Occipital lobe (tissue), 2 donors: Measurements from ENCODE around the gene MYOD1. TPM values are rescaled to one million over a fixed set of nuclear protein-coding genes. Genes with fewer than 3 reads are reported as not detected.

Experiments
- DNase-seq: peaks from one replicate; lab custom pipeline; 2025; lab: John Stamatoyannopoulos, UW
- total RNA-seq: library from RNA; depleted of rRNA; stranded (reverse); fragments of >200 nt; gene quantifications from one replicate; pipeline ENCODE4 v1.2.3, GENCODE V29; 2014

MYOD1 gene
- not detected for total RNA-seq

DNA sequence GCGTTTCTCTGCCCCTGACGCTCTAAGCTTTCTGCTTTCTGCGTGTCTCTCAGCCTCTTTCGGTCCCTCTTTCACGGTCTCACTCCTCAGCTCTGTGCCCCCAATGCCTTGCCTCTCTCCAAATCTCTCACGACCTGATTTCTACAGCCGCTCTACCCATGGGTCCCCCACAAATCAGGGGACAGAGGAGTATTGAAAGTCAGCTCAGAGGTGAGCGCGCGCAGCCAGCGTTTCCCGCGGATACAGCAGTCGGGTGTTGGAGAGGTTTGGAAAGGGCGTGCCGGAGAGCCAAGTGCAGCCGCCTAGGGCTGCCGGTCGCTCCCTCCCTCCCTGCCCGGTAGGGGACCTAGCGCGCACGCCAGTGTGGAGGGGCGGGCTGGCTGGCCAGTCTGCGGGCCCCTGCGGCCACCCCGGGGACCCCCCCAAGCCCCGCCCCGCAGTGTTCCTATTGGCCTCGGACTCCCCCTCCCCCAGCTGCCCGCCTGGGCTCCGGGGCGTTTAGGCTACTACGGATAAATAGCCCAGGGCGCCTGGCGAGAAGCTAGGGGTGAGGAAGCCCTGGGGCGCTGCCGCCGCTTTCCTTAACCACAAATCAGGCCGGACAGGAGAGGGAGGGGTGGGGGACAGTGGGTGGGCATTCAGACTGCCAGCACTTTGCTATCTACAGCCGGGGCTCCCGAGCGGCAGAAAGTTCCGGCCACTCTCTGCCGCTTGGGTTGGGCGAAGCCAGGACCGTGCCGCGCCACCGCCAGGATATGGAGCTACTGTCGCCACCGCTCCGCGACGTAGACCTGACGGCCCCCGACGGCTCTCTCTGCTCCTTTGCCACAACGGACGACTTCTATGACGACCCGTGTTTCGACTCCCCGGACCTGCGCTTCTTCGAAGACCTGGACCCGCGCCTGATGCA, at the start of gene MYOD1:
MYOD1 (plus strand) TSS at position 544 of the 910 bp plus-strand sequence; CDS start at position 756, 212 bp downstream.
- DNase-seq = no peak

DNA sequence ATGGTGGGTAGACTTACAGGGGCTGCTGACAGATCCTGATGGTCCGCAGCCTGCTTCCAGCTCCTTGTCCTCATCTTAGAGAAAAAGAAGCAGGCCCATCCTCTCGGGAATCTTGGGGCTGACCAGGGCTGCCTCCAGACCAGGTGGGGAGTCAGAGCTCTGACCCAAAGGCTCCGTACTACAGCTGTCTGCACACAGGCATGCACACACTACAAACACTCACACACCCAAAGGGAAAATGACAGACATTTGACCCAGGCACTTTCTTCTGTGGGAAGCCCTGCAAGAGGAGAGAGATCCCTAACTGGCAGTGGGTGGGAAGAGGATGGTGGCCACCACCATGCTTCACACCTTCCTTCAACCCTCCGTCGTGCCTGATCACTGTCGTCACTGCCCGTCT, 46.9 kb upstream of the MYOD1 start:
- no peak for DNase-seq

DNA sequence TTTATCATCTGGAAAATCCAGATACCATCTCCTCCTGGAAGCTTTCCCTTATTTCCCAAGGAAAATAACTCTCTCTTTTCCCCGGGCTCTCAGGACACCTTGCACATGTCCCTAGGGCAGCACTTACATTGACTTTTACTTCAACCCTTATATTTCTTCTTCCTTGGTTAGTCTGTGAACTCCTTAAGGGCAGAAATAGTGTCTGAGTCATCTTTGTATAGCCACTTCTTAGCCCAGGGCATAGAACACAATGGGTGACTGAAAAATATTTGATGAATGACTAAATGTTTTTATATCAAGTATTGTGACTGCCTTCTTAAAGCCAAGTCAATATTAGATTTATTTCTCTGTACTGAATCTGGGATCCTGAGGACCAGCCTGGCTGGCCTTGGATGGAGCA, 45.4 kb upstream of the MYOD1 start:
- no peak for DNase-seq

DNA sequence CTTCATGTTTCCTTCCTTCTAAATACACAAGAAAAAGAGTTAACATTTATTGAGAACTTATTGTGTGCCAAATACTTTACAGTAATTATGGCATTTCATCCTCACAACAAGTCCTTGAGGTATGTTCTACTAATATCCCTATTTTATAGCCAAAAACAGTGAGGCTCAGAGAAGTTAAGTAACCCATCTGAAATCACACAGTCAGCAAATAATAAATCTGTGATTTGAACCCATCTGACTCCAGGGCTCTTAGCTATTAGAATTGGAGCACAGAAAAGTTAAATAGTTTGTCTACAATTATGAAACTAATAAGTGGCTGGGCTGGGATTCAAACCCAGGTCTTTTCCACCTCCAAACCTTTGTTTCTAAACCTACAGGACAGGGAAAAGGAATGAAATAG, 36.5 kb upstream of the MYOD1 start:
- no peak for DNase-seq

DNA sequence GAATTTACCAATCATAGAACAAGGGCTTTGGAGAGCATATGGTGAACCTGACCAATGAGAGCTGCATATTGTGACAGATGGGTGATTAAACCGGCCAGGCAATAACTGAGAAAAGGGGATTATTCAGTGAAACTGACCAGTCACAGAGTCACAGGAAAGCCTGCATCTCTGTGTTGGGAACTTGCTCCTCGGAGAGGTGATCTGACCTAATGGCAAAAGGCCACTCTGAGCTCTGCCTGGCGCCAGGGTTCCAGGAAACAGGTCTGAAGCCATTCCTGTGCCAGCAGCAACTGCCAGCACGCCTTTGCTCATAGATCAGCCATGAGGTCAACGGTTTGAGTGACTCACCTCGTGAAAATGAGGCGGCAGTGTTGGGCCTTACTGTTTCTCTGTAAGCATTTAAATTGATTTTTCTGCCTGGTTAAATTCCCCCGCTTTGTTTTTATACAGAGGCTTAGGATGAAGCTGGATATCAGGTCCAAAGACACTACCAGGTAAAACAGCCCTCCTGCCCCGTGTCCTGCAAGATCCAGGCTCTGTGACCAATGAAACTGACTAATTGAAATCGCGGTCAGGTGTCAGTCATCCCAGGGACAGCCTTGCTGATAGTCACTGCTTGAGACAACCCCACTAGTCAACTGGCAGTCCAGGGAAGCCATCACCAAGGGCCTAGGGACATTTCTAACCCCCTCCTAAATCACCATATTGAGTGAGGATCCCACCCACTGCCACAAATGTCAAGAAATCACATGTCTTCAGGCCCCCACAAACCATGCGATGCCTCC, 35.8 kb upstream of the MYOD1 start:
- no peak for DNase-seq

DNA sequence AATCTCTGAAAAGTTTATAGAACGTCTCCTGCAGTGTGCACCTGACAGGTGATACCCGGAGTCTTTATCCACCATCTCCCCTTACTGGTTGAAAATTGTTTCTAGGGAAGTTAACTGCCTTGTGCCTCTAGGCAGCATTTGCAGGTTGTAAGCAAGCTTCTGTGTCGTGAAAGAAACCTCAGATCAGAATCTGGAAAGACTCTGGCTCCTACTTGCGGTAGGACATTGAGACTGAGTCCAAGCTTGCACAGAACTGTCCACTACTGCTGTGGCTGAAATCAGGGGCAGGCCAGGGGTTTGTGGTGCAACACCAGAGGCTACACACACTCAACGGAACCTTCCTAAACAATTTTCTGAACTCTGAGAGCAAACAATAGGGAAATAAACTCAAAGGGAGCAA, 34.8 kb upstream of the MYOD1 start:
- DNase-seq = no peak

DNA sequence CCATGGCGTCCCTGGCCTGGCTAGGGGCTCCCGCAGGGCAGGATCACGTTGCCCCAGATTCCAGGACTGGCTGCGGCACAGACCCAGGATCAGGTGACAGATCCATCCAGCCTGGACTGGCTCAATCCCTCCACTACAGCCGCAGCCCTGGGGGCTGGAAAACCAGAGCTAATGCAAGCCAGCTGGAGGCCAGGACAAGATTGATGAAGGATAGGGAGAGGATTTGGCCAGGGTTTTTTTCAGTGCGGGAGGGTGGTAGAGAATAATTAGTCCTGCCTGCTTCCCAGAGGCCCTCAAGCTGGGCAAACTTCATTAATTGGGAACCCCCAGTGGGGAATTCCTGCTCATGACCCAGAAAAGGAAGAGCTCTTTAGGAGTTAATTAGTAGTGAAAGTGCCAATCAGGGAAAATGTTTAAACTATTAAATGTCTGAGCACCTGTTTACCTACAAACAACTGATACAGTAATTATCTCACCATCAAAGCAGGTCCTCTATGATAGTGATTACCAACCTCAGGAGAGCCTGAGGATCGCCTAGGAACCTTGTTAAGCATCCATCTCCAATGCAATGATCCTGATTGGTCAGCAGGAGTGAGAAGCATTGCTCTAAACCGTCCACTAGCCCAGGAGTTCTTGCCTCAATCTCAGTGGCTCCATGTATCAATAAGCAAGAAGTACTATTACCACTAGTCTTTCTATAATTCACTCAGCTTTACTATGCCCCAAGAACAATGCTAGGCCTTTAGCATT, 33.0 kb upstream of the MYOD1 start:
- no peak for DNase-seq

DNA sequence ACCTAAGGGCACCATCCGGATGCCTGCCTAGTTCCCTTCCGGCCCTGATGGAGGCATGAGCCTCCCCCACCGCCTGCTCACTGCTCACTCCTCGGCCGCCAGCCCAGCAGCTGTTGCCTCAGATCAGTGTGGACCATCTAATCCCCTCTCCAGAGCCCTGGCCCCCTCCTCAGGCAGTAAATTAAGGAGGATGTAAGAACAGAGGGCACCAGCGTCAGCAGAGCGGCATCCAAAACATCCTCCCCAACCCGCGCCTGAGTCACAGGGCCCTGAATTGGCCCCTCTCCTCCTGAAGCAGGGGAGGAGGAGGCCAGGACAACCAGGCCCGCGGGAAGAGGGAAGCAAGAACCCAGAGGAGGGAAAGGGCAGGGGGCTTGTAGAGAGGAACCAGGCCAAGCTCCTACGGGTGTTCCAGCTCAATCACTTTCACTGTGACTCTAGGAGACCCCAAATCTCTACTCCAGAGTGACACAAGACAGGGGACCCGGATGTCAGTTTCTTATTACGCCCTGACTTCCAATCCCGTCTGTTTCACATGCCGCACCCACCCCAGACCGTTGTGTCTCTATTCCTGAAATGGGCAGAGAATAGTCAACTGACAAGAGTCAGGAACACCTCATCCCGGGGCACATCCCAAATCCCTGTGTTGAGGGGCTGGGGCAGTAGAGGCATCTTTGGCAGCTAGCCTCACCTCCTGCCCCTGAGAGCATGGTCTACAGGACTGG, 31.3 kb upstream of the MYOD1 start:
- no peak for DNase-seq

DNA sequence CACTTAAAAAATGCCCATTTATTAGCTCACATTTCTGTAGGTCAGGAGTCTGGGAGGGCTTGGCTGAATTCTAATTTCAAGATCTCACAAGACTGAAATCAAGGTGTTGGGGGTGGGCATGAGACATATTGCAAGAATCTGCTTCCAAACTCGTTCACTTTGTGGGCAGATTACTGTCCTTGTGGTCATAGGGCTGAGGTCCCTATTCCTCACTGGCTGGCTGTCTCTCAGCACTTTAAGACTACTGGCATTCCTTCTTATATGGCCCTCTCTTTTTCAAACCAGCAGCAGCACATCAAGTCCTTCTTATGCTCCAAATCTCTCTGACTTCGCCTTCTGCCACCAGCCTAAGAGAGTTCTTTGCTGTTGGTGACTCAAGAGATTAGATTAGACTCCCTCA, 27.8 kb upstream of the MYOD1 start:
- no peak for DNase-seq

DNA sequence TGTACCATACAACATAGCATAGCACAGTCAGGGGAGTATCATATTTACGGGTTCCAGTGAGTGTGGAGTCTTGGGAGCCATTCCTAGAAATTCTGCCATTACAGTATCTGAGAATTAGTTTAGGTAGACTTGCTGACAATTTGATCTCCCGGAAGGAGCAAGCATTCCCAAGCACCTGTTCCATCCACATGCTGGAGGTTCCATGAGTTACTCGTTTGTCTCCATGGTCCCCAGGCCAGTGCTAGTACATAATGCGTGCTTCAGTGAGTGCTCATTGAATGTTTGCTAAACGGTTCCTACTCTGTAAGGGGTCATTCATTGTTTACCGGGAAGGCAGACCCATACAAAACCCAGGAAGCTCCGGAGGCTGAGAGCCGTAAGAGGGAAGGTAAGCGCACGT, 27.4 kb upstream of the MYOD1 start:
- DNase-seq = no peak

DNA sequence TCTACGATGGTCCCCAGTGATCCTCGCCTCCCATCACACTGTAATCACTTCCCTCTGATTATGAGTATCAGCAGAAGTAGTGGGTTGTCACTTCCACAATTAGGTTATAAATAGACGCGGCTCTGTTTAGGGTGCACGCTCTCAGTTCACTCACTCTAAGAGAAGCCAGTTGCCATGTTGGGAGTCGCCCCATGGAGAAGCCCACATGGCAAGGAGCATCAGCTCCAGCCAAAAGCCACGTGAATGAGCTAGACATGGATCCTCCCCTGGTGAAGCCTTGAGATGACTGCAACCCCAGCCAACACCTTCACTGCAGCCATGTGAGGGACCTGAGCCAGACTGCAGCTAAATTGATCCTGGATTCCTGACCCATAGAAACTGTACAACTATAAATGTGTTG, 26.4 kb upstream of the MYOD1 start:
- DNase-seq = no peak

DNA sequence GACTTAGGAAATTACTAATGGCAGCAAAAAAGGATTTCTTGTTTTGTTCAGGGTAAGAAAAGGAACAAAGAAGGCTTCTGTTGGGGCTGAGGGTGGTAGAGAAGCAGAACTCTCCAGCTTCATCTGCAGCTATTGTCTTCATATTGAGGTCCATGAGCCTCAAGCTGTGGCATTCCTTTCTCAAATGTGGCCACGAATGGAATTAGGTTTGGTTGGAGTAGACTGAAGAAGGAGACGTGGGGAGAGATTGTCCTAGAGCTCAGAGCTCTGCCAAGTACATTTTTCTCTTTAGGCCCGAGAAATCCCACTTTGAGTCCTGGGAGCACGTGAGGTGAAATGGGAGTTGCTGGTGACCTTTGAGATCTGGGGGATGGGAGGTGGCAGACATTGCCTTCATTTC, 25.8 kb upstream of the MYOD1 start:
- DNase-seq = no peak

DNA sequence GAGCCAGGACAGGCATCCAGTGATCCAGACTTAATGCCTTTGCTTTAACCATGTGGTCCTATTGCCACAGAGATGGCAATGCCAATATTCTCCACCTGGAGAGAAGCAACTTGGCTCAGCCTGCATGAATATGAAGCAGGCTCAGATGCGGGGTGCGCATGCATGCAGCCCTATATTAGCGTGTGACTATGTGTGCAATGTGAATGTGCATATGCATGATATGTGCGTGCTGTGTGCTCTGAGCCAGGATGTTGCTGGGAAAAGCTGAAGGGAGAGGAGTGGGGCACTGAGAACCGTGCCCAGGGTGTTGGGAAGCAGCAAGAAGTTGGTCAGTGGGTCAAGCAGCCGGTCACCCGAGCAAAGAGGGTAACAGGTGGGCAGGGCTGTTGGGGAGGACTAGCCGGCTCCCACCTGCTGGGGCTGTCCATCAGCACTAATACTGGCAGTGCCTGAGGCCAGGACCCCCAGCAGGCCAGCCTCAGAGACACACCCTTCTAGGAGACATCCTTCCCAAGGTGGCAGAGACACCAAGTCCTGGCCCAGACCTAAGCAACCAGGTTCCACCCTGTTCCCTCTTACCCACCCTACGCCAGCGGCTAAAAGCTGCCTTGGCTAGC, 24.8 kb upstream of the MYOD1 start:
- no peak for DNase-seq

DNA sequence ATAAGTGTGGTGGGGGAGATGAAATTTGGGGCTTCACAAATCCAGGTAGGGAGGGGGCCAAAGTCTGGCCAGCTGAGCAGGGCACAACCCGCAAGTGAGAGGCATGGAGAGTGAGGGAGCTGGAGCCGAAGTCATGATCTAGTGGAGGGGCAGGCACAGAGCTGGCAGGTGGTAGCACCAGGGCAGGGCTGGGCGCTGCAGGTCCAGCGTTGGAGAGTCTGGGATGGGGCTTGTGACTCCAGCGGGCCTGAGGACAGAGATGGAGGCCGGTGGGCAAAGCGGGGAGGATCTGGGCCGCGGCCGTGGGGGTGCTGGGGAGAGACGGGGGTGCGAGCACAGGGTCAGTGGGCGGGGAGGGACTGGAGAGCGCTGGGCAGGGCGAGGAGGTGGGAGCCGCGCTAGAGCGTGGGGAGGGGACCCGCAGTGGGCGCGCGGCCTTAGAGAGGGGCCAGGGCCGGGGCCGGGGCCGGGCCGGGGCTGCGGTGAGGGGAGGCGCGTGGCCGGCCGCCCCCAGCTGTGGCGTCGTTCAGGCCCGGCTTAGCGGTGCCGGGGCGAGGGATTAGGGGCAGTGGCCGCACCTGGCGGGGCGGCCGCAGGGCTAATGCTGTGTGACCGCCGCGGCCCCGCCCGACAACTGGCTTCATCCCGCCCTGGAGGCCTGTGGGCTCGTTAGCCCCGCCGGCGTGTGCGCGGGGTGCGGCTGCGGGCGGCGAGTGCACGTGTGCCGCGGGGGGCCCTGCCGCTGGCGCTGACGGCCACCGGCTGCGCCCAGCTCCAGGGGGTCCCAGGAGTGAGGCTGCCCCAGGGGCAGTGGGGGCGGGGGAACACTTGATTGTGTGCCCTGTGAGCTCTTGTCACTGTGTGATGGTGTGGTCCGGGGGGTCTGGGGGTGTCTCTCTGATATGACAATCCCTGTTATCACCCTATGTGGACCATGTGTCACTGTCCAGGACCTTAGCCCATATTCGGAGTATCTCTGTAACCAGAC, 23.6 kb upstream of the MYOD1 start:
- DNase-seq = no peak

DNA sequence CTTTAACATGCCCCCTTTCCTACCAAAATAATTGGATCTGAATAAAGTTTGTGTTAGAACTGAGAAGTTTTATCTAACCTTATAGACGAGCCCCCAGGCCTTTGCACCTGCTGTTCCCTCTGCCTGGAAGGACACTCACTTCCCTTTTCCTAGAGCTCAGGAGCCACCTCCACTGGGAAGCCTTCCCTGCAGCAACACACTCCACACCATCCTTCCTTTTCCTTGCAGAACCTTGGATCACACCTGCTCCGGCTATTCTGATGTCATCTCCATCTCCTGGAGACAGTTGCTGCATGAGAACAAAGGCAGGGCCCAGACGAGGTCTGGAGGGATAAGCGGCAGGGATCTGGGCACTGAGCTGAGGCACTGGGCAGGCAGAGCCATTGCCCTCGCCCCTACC, 22.6 kb upstream of the MYOD1 start:
- no peak for DNase-seq

DNA sequence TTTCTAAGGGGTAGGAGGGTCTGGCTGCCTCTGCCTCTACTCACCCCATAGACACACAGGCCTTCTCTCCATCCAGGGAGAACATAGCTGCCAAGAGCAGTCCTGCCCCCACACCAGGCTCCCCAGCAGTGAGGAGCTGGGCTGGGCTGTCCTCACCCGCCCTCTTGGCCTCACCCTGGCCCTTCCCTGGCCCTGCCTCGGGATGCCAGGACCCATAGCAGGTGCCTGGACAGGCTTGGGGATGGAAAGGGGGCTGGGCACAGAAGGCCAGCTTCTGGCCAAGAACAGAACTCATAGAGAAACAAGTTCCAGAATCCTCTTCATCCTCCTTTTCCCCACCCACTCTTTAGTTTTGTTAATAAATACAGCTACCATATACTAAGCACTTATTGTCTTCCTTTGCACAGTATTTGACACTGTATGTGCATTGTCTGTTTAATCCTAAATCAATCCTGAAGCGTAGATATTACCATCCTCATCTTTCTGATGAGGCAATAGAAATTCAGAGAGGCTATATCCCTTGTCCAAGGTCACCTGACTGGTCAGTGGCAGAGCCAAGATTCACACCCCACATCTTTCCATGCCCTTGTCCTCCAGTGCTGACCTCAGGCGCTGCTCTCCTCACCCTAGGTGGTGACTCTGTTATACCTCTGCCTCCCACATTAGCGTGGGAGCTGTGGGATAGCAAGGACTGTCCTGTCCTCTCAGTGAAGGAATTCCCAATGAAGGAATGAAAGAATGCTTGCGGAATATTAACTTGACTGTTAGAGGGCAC, 22.0 kb upstream of the MYOD1 start:
- no peak for DNase-seq

DNA sequence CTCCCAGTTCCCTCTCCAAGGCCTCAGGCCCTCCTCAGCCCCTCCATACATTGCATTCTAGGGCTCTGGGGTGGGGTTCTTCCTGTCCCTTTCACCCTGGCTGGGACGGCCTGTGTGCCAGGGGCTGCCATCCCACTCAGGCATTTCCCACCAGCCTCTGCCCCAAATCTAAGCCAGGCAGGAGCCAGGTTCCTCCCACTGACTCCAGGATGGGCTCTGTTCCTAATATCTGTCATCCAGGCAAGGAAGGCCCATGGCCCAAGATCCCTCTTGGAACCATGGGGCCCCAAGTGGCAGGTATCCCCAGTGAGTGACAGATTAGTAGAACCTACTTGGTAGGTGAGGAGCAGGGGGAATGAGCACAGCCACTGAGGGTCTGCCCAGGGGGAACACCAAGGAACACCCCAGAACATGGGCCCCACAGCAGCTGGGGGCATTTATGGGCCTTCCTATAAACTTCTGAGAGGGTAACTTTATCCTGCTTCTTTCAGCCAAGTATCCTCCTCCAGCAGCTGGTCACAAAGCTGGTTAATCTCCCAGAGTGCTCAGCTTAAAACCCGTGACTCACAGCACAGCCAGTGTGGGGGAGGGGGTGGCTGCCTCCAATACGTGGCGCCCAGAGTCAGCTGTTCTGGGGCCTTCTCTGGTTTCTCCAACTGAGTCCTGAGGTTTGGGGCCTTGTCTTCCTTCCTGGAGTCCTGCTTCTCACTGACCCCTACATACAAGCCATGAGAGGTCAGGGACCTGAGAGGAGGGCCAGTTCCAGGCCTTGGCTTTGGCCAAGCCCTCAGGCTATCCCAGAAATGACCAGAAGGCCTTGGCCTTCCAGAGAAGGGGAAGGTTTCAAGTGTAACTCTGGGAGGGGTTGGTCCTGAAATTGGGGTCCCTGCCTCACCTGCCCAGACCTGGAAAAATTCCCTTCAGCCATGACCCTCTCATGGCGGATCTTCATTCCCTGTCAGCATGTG, 19.9 kb upstream of the MYOD1 start:
- DNase-seq = no peak

DNA sequence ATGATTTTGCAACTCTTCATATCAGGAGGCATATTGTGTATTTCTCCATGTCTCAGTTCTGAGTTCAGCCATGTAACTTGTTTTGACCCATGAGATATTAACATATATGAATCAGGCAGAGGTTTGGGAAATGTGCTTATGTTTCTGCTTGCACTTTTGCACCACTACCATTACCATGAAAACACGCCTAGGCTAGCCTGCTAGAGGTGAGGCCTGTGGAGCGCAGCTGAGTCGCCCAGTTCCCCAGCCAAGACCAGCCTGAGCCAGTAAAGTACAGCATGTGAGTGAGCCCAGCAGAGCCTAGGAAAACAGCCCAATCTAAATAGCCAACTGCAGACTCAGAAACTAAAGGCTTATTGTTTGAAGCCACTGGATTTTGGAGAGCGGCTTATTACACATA, 18.4 kb upstream of the MYOD1 start:
- DNase-seq = no peak
